Measurements from ENCODE around the gene APBB2. TPM values are rescaled to one million over a fixed set of nuclear protein-coding genes. Genes with fewer than 3 reads are reported as not detected.

Gene APBB2
- polyA plus RNA-seq, 3 donors = 0.15 to 0.33 TPM; not detected in 1

DNA sequence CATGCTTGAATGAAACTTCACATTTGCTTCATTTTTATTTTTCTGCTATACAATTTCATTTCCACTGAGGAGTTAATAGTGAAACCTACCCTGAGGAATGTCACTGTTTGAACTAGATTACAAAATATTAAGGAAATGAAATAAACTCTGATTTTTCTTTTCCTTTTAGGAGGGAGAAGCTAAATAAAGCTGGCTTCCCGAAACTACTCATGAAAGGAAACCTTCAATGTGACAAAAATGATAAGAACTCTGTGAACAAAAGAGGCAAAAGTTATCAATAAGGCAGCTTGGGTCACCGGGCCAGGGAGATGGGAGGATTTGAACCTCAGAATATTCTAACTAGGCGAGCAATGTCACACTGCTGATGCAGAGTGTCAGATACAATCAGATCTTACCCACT, 185.2 kb downstream of the APBB2 start:
- TF ChIP-seq, protein P1, sequence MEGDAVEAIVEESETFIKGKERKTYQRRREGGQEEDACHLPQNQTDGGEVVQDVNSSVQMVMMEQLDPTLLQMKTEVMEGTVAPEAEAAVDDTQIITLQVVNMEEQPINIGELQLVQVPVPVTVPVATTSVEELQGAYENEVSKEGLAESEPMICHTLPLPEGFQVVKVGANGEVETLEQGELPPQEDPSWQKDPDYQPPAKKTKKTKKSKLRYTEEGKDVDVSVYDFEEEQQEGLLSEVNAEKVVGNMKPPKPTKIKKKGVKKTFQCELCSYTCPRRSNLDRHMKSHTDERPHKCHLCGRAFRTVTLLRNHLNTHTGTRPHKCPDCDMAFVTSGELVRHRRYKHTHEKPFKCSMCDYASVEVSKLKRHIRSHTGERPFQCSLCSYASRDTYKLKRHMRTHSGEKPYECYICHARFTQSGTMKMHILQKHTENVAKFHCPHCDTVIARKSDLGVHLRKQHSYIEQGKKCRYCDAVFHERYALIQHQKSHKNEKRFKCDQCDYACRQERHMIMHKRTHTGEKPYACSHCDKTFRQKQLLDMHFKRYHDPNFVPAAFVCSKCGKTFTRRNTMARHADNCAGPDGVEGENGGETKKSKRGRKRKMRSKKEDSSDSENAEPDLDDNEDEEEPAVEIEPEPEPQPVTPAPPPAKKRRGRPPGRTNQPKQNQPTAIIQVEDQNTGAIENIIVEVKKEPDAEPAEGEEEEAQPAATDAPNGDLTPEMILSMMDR (IDR thresholded peaks at IDR 0.05) = no peak
- no peaks in the 10 kb centered on the region for H4K20me1 ChIP-seq (ENCODE audit: insufficient read depth, low read length)
- Mint-ChIP-seq H3K4me3 (no peak overlapping the region), H3K9me3 (peaks cover 35 to 53% (median 41%) of the 10 kb centered on the region in 7 donors), H3K27me3 (ENCODE audit: low read depth in 3 of 3) (peaks cover 0 to 3% (median 0%) of the 10 kb centered on the region in 3 donors), H3K27ac (no peak overlapping the region), H3K4me1 (no peaks in the 10 kb centered on the region), H3K36me3 (peaks cover 0 to 6% of the 10 kb centered on the region in 2 donors)
- intact Hi-C loops (cut with micrococcal nuclease) = no loop called here
- H3K9me3 ChIP-seq (replicated peaks in 1 of 2; ENCODE audit: control insufficient read depth in 1 of 2, insufficient read depth in 1 of 2, low read length in 2 of 2) = peaks cover 32 to 34% of the 10 kb centered on the region in 2 donors
- H3K4me2 ChIP-seq (replicated peaks; ENCODE audit: extremely low read depth, low read length, poor library complexity, severe bottlenecking) = no peak overlapping the region
- H3K9ac ChIP-seq (ENCODE audit: insufficient read depth, low read length, poor library complexity, severe bottlenecking) = no peak overlapping the region
- no peaks in the 10 kb centered on the region for H3K27me3 ChIP-seq (ENCODE audit: control insufficient read depth in 2 of 2, insufficient read depth in 2 of 2, low read length in 2 of 2)
- no peak overlapping the region for H3K4me3 ChIP-seq (replicated peaks in 1 of 3; ENCODE audit: low read depth in 2 of 3, low read length in 3 of 3)
- 43% methylated on average over 1 of the region's 3 CpGs for WGBS (ENCODE audit: insufficient coverage)
- no peak overlapping the region for H3K27ac ChIP-seq (ENCODE audit: low read depth in 1 of 2, low read length in 2 of 2)
- no peak for DNase-seq
- no peaks in the 10 kb centered on the region for H3K4me1 ChIP-seq (ENCODE audit: control insufficient read depth in 1 of 2, insufficient read depth in 2 of 2, low read length in 2 of 2)
- H3K36me3 ChIP-seq (replicated peaks in 1 of 2; ENCODE audit: control insufficient read depth in 1 of 2, insufficient read depth in 2 of 2, low read length in 2 of 2) = no peaks in the 10 kb centered on the region
- H2AFZ ChIP-seq (ENCODE audit: insufficient read depth, low read depth, low read length, poor library complexity, severe bottlenecking) = no peak overlapping the region
- no peaks in the 10 kb centered on the region for H3K79me2 ChIP-seq (ENCODE audit: insufficient read depth, low read length)

DNA sequence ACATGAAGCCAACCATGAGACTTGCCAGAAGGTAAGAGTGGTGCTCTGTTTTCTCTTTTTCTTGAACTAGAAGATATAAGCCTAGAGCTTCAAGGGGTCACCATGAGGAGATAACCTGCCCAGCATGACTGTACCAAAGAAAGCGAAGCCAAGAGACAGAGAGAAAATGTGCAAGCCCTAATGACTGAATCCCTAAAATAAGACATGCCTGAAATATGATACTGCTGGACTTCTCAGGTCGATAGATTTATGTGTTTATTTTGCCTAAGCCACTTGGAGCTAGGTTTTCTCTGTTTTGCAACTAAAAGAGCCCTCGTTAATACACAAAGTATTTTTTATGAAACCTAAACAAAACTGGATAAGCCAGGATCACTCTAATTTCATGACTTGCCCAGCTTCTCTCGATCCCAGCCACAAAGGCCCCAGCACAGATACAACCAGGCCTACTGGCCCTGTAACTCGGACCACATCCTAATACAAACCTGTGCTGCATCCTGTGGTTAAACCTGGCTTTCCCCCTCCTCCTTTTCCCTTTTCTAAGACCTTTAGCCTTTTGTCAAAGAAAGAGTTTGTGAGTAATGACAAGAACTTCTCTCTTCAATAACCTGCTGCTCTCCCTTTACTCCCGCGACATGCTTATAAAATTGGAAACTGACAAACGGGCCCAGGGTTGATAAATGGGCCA, 185.8 kb downstream of the APBB2 start:
- TF ChIP-seq, protein P1 (IDR thresholded peaks at IDR 0.05) = no peak
- 84% methylated on average over 3 of the region's 8 CpGs for WGBS (ENCODE audit: insufficient coverage)
- no peak overlapping the region for H3K4me3 ChIP-seq (replicated peaks in 1 of 3; ENCODE audit: low read depth in 2 of 3, low read length in 3 of 3)
- no peaks in the 10 kb centered on the region for H3K27me3 ChIP-seq (ENCODE audit: control insufficient read depth in 2 of 2, insufficient read depth in 2 of 2, low read length in 2 of 2)
- H3K36me3 ChIP-seq (replicated peaks in 1 of 2; ENCODE audit: control insufficient read depth in 1 of 2, insufficient read depth in 2 of 2, low read length in 2 of 2) = no peaks in the 10 kb centered on the region
- intact Hi-C loops (cut with micrococcal nuclease) = no loop called here
- no peaks in the 10 kb centered on the region for H3K79me2 ChIP-seq (ENCODE audit: insufficient read depth, low read length)
- Mint-ChIP-seq H3K4me3 (no peak overlapping the region), H3K36me3 (peaks cover 0 to 6% of the 10 kb centered on the region in 2 donors), H3K4me1 (no peaks in the 10 kb centered on the region), H3K9me3 (peaks cover 37 to 58% (median 41%) of the 10 kb centered on the region in 7 donors), H3K27ac (no peak overlapping the region), H3K27me3 (ENCODE audit: low read depth in 3 of 3) (peaks cover 0 to 3% (median 0%) of the 10 kb centered on the region in 3 donors)
- no peak overlapping the region for H3K9ac ChIP-seq (ENCODE audit: insufficient read depth, low read length, poor library complexity, severe bottlenecking)
- no peak overlapping the region for H3K27ac ChIP-seq (ENCODE audit: low read depth in 1 of 2, low read length in 2 of 2)
- H3K4me2 ChIP-seq (replicated peaks; ENCODE audit: extremely low read depth, low read length, poor library complexity, severe bottlenecking) = no peak overlapping the region
- H3K4me1 ChIP-seq (ENCODE audit: control insufficient read depth in 1 of 2, insufficient read depth in 2 of 2, low read length in 2 of 2) = no peaks in the 10 kb centered on the region
- peaks cover 34 to 38% of the 10 kb centered on the region in 2 donors for H3K9me3 ChIP-seq (replicated peaks in 1 of 2; ENCODE audit: control insufficient read depth in 1 of 2, insufficient read depth in 1 of 2, low read length in 2 of 2)
- DNase-seq = no peak
- H4K20me1 ChIP-seq (ENCODE audit: insufficient read depth, low read length) = no peaks in the 10 kb centered on the region
- H2AFZ ChIP-seq (ENCODE audit: insufficient read depth, low read depth, low read length, poor library complexity, severe bottlenecking) = no peak overlapping the region
